Muscle layer of duodenum (tissue), 2 donors: ENCODE measurements around the gene GCAT.
A peak's percentile ranks its signal among the peaks of the same experiment; 100 is the strongest.

Experiments used
- H3K27ac ChIP-seq: one replicate; pipeline ENCODE4 v1.7.0; 2013; ENCODE audit warnings: mild to moderate bottlenecking, low read length
- H3K27me3 ChIP-seq: one replicate; pipeline ENCODE4 v1.7.0; 2013; ENCODE audit warnings: low read depth, mild to moderate bottlenecking, control low read depth, low read length
- H3K36me3 ChIP-seq, 2 donors: one replicate each; pipeline ENCODE4 v1.7.0; 2013; ENCODE audit warnings: low read length in 2 of 2, control low read depth in 1 of 2, mild to moderate bottlenecking in 1 of 2; ENCODE audit not compliant: insufficient read depth in 2 of 2, control insufficient read depth in 1 of 2
- H3K4me1 ChIP-seq, 2 donors: one replicate each; pipeline ENCODE4 v1.7.0; 2013; ENCODE audit warnings: low read length in 2 of 2, mild to moderate bottlenecking in 2 of 2, control low read depth in 1 of 2, moderate library complexity in 1 of 2; ENCODE audit not compliant: insufficient read depth in 2 of 2, control insufficient read depth in 1 of 2
- H3K4me3 ChIP-seq, 2 donors: one replicate each; pipeline ENCODE4 v1.7.0; 2013; ENCODE audit warnings: low read length in 2 of 2, low read depth in 1 of 2, mild to moderate bottlenecking in 1 of 2
- H3K9me3 ChIP-seq, 2 donors: one replicate each; pipeline ENCODE4 v1.7.0; 2013; ENCODE audit warnings: low read length in 2 of 2, control low read depth in 1 of 2, mild to moderate bottlenecking in 1 of 2; ENCODE audit not compliant: control insufficient read depth in 1 of 2
- donor health status: healthy.

GCAT gene

GRCh38 chr22:37807410-37808293 is at the start of gene GCAT:
TSS of gene GCAT (plus strand) at chr22:37807934. CDS start at chr22:37807968, 34 bp downstream.
- Histone ChIP-seq H3K4me1 (peaks cover 5 to 18% of the 10 kb centered on the region in 2 donors), H3K9me3 (no peaks in the 10 kb centered on the region), H3K4me3 (peak within 1 kb of the TSS; percentile 77 to 89), H3K27me3 (no peaks in the 10 kb centered on the region), H3K36me3 (no peaks in the 10 kb centered on the region), H3K27ac (peak within 1 kb of the TSS; percentile 85)

- H3K27ac ChIP-seq, result no peak overlapping the region
- H3K4me3 ChIP-seq, result no peak overlapping the region
- no peaks in the 10 kb centered on the region for H3K27me3 ChIP-seq
- H3K36me3 ChIP-seq, result peaks cover 56 to 73% of the 10 kb centered on the region in 2 donors
- H3K4me1 ChIP-seq, result peaks cover 0 to 3% of the 10 kb centered on the region in 2 donors
- no peaks in the 10 kb centered on the region for H3K9me3 ChIP-seq
These were observed 49.0 kb upstream of the GCAT start for GRCh38 chr22:37758694-37759093.

- Histone ChIP-seq H3K4me1 (no peaks in the 10 kb centered on the region), H3K27ac (no peak overlapping the region), H3K4me3 (no peak overlapping the region), H3K9me3 (no peaks in the 10 kb centered on the region), H3K36me3 (peaks cover 61 to 79% of the 10 kb centered on the region in 2 donors), H3K27me3 (no peaks in the 10 kb centered on the region)
These were observed 48.5 kb upstream of the GCAT start for GRCh38 chr22:37759281-37759680.

GRCh38 chr22:37760152-37760551 is 47.6 kb upstream of the GCAT start:
- H3K36me3 ChIP-seq, result peaks cover 56 to 77% of the 10 kb centered on the region in 2 donors
- no peaks in the 10 kb centered on the region for H3K9me3 ChIP-seq
- peaks cover 0 to 5% of the 10 kb centered on the region in 2 donors for H3K4me1 ChIP-seq
- H3K27ac ChIP-seq, result no peak overlapping the region
- no peaks in the 10 kb centered on the region for H3K27me3 ChIP-seq
- H3K4me3 ChIP-seq, result no peak overlapping the region

GRCh38 chr22:37762389-37762836 is 45.3 kb upstream of the GCAT start:
- H3K9me3 ChIP-seq, result no peaks in the 10 kb centered on the region
- peaks cover 48 to 69% of the 10 kb centered on the region in 2 donors for H3K36me3 ChIP-seq
- no peak overlapping the region for H3K27ac ChIP-seq
- peaks cover 0 to 5% of the 10 kb centered on the region in 2 donors for H3K4me1 ChIP-seq
- no peaks in the 10 kb centered on the region for H3K27me3 ChIP-seq
- no peak overlapping the region for H3K4me3 ChIP-seq

- no peaks in the 10 kb centered on the region for H3K9me3 ChIP-seq
- peaks cover 54 to 69% of the 10 kb centered on the region in 2 donors for H3K36me3 ChIP-seq
- no peak overlapping the region for H3K27ac ChIP-seq
- H3K27me3 ChIP-seq, result no peaks in the 10 kb centered on the region
- peaks cover 0 to 5% of the 10 kb centered on the region in 2 donors for H3K4me1 ChIP-seq
- H3K4me3 ChIP-seq, result no peak overlapping the region
These were observed 44.7 kb upstream of the GCAT start for GRCh38 chr22:37763012-37763411.

- H3K9me3 ChIP-seq, result no peaks in the 10 kb centered on the region
- peaks cover 0 to 5% of the 10 kb centered on the region in 2 donors for H3K4me1 ChIP-seq
- H3K27ac ChIP-seq, result no peak overlapping the region
- H3K27me3 ChIP-seq, result no peaks in the 10 kb centered on the region
- H3K36me3 ChIP-seq, result peaks cover 53 to 67% of the 10 kb centered on the region in 2 donors
- H3K4me3 ChIP-seq, result no peak overlapping the region
These were observed 44.1 kb upstream of the GCAT start for GRCh38 chr22:37763652-37764051.

GRCh38 chr22:37764622-37765021 is 43.1 kb upstream of the GCAT start:
- no peaks in the 10 kb centered on the region for H3K9me3 ChIP-seq

GRCh38 chr22:37765498-37765897 is 42.2 kb upstream of the GCAT start:
- Histone ChIP-seq H3K9me3 (no peaks in the 10 kb centered on the region), H3K4me3 (no peak overlapping the region), H3K27ac (no peak overlapping the region), H3K36me3 (peaks cover 42 to 70% of the 10 kb centered on the region in 2 donors), H3K27me3 (no peaks in the 10 kb centered on the region), H3K4me1 (peaks cover 0 to 5% of the 10 kb centered on the region in 2 donors)

More at GRCh38 chr22:37764622-37765021, 43.1 kb upstream of the GCAT start:
- Histone ChIP-seq H3K36me3 (peaks cover 47 to 67% of the 10 kb centered on the region in 2 donors), H3K4me1 (peaks cover 0 to 5% of the 10 kb centered on the region in 2 donors), H3K27me3 (no peaks in the 10 kb centered on the region), H3K4me3 (no peak overlapping the region), H3K27ac (no peak overlapping the region)

GRCh38 chr22:37765953-37766576 is 41.7 kb upstream of the GCAT start:
- Histone ChIP-seq H3K9me3 (no peaks in the 10 kb centered on the region), H3K27me3 (no peaks in the 10 kb centered on the region), H3K27ac (no peak overlapping the region), H3K36me3 (peaks cover 44 to 68% of the 10 kb centered on the region in 2 donors), H3K4me3 (no peak overlapping the region), H3K4me1 (peaks cover 0 to 5% of the 10 kb centered on the region in 2 donors)

- Histone ChIP-seq H3K27me3 (no peaks in the 10 kb centered on the region), H3K27ac (no peak overlapping the region), H3K36me3 (peaks cover 49 to 78% of the 10 kb centered on the region in 2 donors), H3K4me1 (peaks cover 0 to 5% of the 10 kb centered on the region in 2 donors), H3K4me3 (no peak overlapping the region), H3K9me3 (no peaks in the 10 kb centered on the region)
These were observed 39.5 kb upstream of the GCAT start for GRCh38 chr22:37768273-37768672.
